ENCODE data around the gene CSMD2.
"Not testable (repeated sequence)": the region's sequence is repeated elsewhere in the genome, so short reads cannot be mapped to it uniquely, and the experiment has no call there.

CSMD2 gene

DNA sequence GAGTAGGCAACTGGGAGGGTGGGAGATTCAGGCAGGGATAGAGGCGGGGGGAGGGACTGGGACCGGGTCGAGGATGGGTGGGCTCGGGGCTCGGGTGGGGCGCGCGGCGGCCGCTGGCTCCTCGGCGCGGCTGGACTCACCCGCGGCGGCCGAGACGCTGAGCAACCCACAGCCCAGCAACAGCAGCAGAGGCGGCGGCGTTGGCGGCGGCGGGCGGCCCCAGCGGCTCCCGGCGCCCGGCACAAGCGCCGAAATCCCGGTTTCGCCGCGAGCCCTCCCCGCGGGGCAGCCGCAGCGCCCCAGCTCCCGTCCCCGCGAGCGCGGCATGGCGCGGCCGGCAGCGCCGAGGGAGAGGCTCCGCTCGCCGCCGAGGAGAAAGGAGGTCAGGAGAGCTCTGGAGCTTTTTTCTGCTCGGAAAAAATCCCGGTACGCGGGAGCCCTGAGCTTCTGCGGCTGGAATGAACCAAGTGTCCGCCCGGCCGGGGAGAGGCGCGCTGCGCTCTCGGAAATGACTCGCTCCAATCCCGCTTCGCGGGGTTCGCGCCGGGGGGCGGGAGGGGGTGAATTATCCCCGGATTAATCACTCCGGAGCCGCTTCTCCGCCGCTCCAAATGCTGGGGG, at the start of gene CSMD2:
CSMD2 (minus strand) TSS at position 460 of the 621 bp plus-strand sequence; CDS start at position 327, 133 bp downstream.
- DNase-seq (ENCODE audit: low spot score) = no peak

DNA sequence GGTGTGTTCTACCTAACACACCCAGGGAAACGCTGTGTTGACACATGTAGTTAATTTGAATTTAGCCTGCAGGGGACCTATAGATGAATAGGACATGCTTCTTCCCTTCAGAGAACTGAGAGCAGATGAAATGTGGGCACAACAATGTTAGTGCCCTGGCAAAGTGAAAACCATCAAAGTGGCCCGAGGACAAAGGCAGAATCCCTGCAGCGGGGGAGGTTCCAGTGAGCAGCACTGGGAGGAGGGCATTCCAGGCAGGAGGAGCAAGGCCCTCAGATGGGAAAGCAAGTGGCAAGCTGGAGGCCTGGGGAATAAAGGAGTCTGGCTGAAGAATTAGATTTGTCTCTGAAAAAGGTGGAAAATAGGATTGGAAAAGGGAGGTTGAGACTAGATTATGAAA, 48.9 kb upstream of the CSMD2 start:
- no peaks in the 10 kb centered on the region for H3K27me3 Mint-ChIP-seq (ENCODE audit: low read depth)
- DNase-seq (ENCODE audit: low spot score) = no peak
- H3K9me3 Mint-ChIP-seq = no peaks in the 10 kb centered on the region
- H3K36me3 Mint-ChIP-seq (ENCODE audit: low read depth) = no peaks in the 10 kb centered on the region
- H3K4me3 Mint-ChIP-seq = no peak overlapping the region
- H3K4me1 Mint-ChIP-seq (ENCODE audit: low read depth) = no peaks in the 10 kb centered on the region
- H3K27ac Mint-ChIP-seq = no peak overlapping the region

More for the DNA sequence above, at the start of gene CSMD2:
- peaks cover 75% of the 10 kb centered on the region for H3K27me3 Mint-ChIP-seq (ENCODE audit: low read depth)
- no peak within 1 kb of the TSS for H3K27ac Mint-ChIP-seq
- H3K4me1 Mint-ChIP-seq (ENCODE audit: low read depth) = no peaks in the 10 kb centered on the region
- H3K9me3 Mint-ChIP-seq = no peaks in the 10 kb centered on the region
- H3K4me3 Mint-ChIP-seq = no peak within 1 kb of the TSS
- H3K36me3 Mint-ChIP-seq (ENCODE audit: low read depth) = no peaks in the 10 kb centered on the region

DNA sequence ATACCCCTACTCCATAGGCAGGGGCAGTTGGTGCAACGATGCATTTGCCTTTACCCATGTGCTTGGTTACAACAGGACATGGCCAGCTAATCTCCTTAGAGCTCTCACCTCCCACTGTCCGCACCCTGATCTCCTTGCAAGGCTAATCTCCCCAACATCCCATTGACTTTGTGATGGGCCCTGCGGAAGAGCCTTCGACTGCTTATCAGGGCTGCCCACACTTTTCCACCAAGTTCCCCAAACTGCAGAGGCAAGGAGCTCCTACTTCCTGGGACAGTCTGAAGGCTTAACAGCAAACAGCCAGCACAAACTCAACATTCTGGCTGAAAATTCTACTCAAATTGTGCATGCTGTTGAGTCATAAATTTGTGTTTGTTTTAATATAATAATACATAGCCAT, 47.6 kb upstream of the CSMD2 start:
- no peaks in the 10 kb centered on the region for H3K9me3 Mint-ChIP-seq
- H3K36me3 Mint-ChIP-seq (ENCODE audit: low read depth) = no peaks in the 10 kb centered on the region
- H3K4me1 Mint-ChIP-seq (ENCODE audit: low read depth) = no peaks in the 10 kb centered on the region
- H3K27me3 Mint-ChIP-seq (ENCODE audit: low read depth) = no peaks in the 10 kb centered on the region
- no peak overlapping the region for H3K27ac Mint-ChIP-seq
- no peak overlapping the region for H3K4me3 Mint-ChIP-seq
- no peak for DNase-seq (ENCODE audit: low spot score)

DNA sequence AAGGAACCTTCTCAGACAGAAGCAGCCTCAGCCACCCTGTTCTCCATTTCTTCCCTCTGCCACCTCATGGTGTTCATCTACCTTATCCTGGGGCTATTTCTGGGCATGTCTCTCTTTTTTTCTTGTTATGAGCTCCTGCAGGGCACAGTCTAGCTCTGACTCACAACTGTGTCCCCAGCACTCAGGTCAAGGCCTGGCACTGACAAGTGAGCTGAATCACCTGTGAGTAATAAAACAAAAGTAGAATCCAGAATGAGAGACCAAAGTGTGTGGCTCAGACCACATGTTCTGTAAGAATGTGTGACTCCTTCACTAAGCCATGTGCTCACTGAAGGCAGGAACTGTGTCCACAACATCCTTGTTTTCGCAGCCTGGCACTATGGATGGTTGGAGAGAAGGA, 34.9 kb upstream of the CSMD2 start:
- Mint-ChIP-seq H3K27me3 (ENCODE audit: low read depth) (no peaks in the 10 kb centered on the region), H3K4me1 (ENCODE audit: low read depth) (no peaks in the 10 kb centered on the region), H3K27ac (no peak overlapping the region), H3K9me3 (no peaks in the 10 kb centered on the region), H3K4me3 (no peak overlapping the region), H3K36me3 (ENCODE audit: low read depth) (no peaks in the 10 kb centered on the region)
- DNase-seq (ENCODE audit: low spot score) = no peak

GRCh38 chr1:34192621-34193020, 27.6 kb upstream of the CSMD2 start:
- Mint-ChIP-seq H3K4me1 (ENCODE audit: low read depth) (no peaks in the 10 kb centered on the region), H3K9me3 (peaks cover 12% of the 10 kb centered on the region), H3K4me3 (no peak overlapping the region), H3K27ac (no peak overlapping the region), H3K27me3 (ENCODE audit: low read depth) (no peaks in the 10 kb centered on the region), H3K36me3 (ENCODE audit: low read depth) (no peaks in the 10 kb centered on the region)
- no peak for DNase-seq (ENCODE audit: low spot score)

DNA sequence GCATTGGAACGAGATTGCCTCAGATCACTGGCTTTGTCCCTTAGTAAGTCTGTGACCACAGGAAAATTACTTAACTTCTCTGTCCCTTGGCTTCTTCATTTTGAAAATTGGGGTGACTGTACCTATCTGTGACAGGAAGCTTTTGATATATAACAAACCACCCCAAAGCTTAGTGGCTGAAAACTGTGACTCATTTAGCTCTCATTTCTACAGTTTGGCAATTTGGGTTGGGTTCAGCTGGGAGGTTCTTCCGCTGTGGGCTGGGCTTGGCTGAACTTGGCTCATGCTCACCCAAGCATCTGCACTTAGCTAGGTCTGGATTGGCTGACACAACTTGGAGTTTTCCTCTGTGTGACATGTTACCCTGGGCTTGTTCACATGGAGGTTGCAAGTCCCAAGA, 25.7 kb upstream of the CSMD2 start:
- Mint-ChIP-seq H3K9me3 (peaks cover 12% of the 10 kb centered on the region), H3K4me1 (ENCODE audit: low read depth) (no peaks in the 10 kb centered on the region), H3K4me3 (no peak overlapping the region), H3K36me3 (ENCODE audit: low read depth) (no peaks in the 10 kb centered on the region), H3K27ac (no peak overlapping the region), H3K27me3 (ENCODE audit: low read depth) (peaks cover 2% of the 10 kb centered on the region)
- no peak for DNase-seq (ENCODE audit: low spot score)

DNA sequence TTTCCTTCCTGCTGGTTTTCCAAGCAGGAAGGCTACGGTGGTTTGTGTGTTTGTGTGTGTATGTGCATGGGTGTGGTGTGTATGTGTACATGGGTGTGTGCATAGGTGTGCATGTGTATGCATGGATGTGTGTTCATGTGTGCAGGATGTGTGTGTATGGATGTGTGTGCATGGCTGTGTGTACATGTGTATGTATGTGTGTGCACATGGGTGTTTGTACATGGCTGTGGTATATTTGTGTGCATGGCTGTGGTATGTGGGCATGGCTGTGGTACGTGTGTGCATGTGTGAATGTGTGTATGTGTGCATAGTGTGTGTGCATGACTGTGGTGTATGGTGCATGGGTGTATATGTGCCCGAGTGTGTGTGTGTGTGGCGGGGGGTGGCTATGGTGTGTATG, 24.0 kb upstream of the CSMD2 start:
- Mint-ChIP-seq H3K27me3 (ENCODE audit: low read depth) (peaks cover 6% of the 10 kb centered on the region), H3K4me3 (no peak overlapping the region), H3K36me3 (ENCODE audit: low read depth) (no peaks in the 10 kb centered on the region), H3K27ac (no peak overlapping the region), H3K4me1 (ENCODE audit: low read depth) (no peaks in the 10 kb centered on the region), H3K9me3 (peaks cover 12% of the 10 kb centered on the region)
- DNase-seq (ENCODE audit: low spot score) = no peak

DNA sequence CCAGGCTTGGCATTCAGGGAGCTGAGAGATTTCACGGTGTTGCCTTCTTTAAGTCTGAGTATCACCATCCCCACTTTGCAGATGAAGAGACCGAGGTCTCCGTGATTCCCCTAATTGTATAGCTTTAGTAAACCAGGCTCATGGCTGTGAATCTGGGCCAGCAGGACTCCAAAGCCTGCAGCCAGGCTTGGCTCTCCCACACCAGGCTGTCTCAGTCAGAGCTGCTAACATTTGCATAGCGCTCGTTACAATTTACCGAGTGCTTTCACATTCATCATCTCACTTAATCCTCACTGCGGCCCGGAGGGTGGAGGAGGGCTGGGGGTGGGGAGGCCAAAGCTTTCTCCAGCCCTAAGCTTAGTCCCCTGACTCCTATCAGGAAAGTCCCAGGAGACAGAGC, 23.4 kb upstream of the CSMD2 start:
- no peak overlapping the region for H3K4me3 Mint-ChIP-seq
- H3K27ac Mint-ChIP-seq = no peak overlapping the region

GRCh38 chr1:34186741-34187494, 21.9 kb upstream of the CSMD2 start:
- Mint-ChIP-seq H3K4me1 (ENCODE audit: low read depth) (no peaks in the 10 kb centered on the region), H3K36me3 (ENCODE audit: low read depth) (no peaks in the 10 kb centered on the region), H3K9me3 (peaks cover 12% of the 10 kb centered on the region), H3K4me3 (no peak overlapping the region), H3K27me3 (ENCODE audit: low read depth) (peaks cover 6% of the 10 kb centered on the region), H3K27ac (no peak overlapping the region)
- DNase-seq (ENCODE audit: low spot score) = no peak

More for the DNA sequence above, 23.4 kb upstream of the CSMD2 start:
- Mint-ChIP-seq H3K9me3 (peaks cover 12% of the 10 kb centered on the region), H3K27me3 (ENCODE audit: low read depth) (peaks cover 6% of the 10 kb centered on the region), H3K4me1 (ENCODE audit: low read depth) (no peaks in the 10 kb centered on the region), H3K36me3 (ENCODE audit: low read depth) (no peaks in the 10 kb centered on the region)
- no peak for DNase-seq (ENCODE audit: low spot score)

DNA sequence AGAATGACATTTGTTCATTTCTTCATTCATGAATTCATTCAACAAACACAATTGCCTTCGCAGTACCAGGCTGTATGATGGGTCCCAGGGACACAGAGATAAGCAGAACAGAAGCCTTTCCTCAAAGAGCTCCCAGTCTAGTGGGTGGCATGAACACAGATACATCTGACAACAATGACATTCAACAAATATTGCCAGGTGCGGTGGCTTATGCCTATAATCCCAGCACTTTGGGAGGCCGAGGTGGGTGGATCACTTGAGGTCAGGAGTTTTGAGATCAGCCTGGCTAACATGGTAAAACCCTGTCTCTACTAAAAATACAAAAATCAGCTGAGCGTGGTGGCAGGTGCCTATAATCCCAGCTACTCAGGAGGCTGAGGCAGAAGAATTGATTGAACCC, 18.4 kb upstream of the CSMD2 start:
- not testable (repeated sequence) for H3K9me3 Mint-ChIP-seq; H3K4me1 Mint-ChIP-seq (ENCODE audit: low read depth); DNase-seq (ENCODE audit: low spot score); H3K27ac Mint-ChIP-seq; H3K36me3 Mint-ChIP-seq (ENCODE audit: low read depth); H3K4me3 Mint-ChIP-seq
- peaks cover 11% of the 10 kb centered on the region for H3K27me3 Mint-ChIP-seq (ENCODE audit: low read depth)

DNA sequence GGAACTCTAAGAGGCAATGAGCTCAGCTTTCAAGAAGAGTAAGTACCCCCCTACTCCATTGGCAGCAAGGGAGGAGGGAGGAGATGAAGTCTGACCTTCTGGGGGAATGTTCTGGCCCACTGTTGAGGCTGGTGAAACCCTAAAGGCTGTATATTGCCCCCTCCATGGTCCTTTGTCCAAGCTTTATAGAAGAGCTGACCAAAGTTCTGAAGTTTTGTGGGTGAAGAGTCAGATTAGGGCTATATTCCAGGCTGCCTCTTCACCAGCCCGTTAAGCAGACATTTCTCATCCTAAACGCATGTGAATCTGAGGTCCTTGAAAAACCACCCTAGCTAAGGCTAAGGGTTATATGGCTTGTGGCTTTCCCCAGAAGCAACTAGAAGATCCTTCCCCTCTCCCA, 13.0 kb upstream of the CSMD2 start:
- no peaks in the 10 kb centered on the region for H3K36me3 Mint-ChIP-seq (ENCODE audit: low read depth)
- H3K4me3 Mint-ChIP-seq = no peak overlapping the region
- no peak for DNase-seq (ENCODE audit: low spot score)
- H3K9me3 Mint-ChIP-seq = no peaks in the 10 kb centered on the region
- no peaks in the 10 kb centered on the region for H3K4me1 Mint-ChIP-seq (ENCODE audit: low read depth)
- no peak overlapping the region for H3K27ac Mint-ChIP-seq
- peaks cover 37% of the 10 kb centered on the region for H3K27me3 Mint-ChIP-seq (ENCODE audit: low read depth)

GRCh38 chr1:34176830-34177603, 12.0 kb upstream of the CSMD2 start, which contains the start of gene C1orf94:
TSS of gene C1orf94 (plus strand) at chr1:34176907. CDS start at chr1:34177790, 883 bp downstream.
- Mint-ChIP-seq H3K4me1 (ENCODE audit: low read depth) (no peaks in the 10 kb centered on the region), H3K27me3 (ENCODE audit: low read depth) (peaks cover 37% of the 10 kb centered on the region)

GRCh38 chr1:34175744-34176143, 10.7 kb upstream of the CSMD2 start:
- H3K4me1 Mint-ChIP-seq (ENCODE audit: low read depth) = no peaks in the 10 kb centered on the region
- no peak for DNase-seq (ENCODE audit: low spot score)
- H3K4me3 Mint-ChIP-seq = no peak overlapping the region
- peaks cover 42% of the 10 kb centered on the region for H3K27me3 Mint-ChIP-seq (ENCODE audit: low read depth)
- H3K27ac Mint-ChIP-seq = no peak overlapping the region
- H3K36me3 Mint-ChIP-seq (ENCODE audit: low read depth) = no peaks in the 10 kb centered on the region
- no peaks in the 10 kb centered on the region for H3K9me3 Mint-ChIP-seq

More at GRCh38 chr1:34176830-34177603, 12.0 kb upstream of the CSMD2 start, which contains the start of gene C1orf94:
- no peak for DNase-seq (ENCODE audit: low spot score)
- no peak within 1 kb of the TSS for H3K4me3 Mint-ChIP-seq
- no peaks in the 10 kb centered on the region for H3K36me3 Mint-ChIP-seq (ENCODE audit: low read depth)
- no peak within 1 kb of the TSS for H3K27ac Mint-ChIP-seq
- H3K9me3 Mint-ChIP-seq = no peaks in the 10 kb centered on the region

DNA sequence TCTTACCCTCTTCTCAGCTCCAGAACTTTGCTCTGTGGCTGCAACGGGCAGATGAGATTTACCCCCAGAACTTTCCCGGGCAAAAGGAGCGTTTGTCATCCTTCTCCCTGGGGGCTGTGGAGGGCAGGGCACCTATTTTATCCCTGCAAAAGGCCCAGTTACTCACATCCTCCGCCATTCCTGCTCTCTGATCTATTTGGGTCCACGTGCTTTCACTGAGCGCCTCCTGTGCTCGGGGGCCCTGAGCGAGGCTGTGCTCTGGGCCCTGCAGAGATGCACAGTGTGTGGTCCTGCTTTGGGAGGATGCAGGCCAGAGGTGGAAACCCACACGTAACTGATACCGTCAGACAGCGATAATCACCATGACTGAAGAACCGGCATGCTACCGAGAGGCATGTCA, 2.4 kb upstream of the CSMD2 start:
- H3K27ac Mint-ChIP-seq = no peak overlapping the region
- peaks cover 59% of the 10 kb centered on the region for H3K27me3 Mint-ChIP-seq (ENCODE audit: low read depth)
- H3K4me3 Mint-ChIP-seq = no peak overlapping the region
- H3K4me1 Mint-ChIP-seq (ENCODE audit: low read depth) = no peaks in the 10 kb centered on the region
- no peak for DNase-seq (ENCODE audit: low spot score)
- no peaks in the 10 kb centered on the region for H3K9me3 Mint-ChIP-seq
- no peaks in the 10 kb centered on the region for H3K36me3 Mint-ChIP-seq (ENCODE audit: low read depth)

All from T-helper 2 cell treated with Interferon-gamma antibody and Interleukin-4, amounts not matched to agents 5 μg/mL and 100 μg/mL, for 36 hours (primary cell).